Hepatocyte (in vitro differentiated cells): ENCODE data around the gene TSHZ1.

Source experiments
- EZH2 ChIP-seq: fragments of 200-600 bp; sonication (generic); IDR thresholded peaks from 2 replicates; pipeline ENCODE4 v1.6.1; 2016; ENCODE audit warnings: antibody characterized with exemption, mild to moderate bottlenecking, borderline replicate concordance
- TF ChIP-seq, protein P1 (sequence below): fragments of 200-600 bp; sonication (generic); IDR thresholded peaks from 2 replicates; pipeline ENCODE4 v1.5.1; 2016; ENCODE audit warnings: antibody characterized with exemption, mild to moderate bottlenecking; ENCODE audit not compliant: poor library complexity

DNA sequence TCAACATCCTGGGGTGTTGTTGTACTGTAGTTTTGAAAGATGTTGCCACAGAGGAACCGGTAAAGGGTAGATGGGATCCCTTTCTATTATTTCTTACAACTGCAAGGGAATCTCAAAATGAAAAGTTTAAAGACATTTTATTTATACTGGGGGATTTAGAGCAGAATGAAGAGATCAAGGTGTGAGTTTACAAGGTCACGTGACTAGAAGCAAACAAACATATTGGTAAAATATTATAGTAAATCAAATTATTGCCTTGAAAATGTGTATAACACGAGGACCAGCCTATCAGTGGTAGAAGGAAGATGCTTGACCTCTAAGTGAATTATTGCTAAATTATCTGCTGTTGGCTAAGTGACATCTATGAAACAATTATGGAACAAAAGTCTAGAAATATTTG is 119.7 kb downstream of the TSHZ1 start:
- TF ChIP-seq, protein P1, sequence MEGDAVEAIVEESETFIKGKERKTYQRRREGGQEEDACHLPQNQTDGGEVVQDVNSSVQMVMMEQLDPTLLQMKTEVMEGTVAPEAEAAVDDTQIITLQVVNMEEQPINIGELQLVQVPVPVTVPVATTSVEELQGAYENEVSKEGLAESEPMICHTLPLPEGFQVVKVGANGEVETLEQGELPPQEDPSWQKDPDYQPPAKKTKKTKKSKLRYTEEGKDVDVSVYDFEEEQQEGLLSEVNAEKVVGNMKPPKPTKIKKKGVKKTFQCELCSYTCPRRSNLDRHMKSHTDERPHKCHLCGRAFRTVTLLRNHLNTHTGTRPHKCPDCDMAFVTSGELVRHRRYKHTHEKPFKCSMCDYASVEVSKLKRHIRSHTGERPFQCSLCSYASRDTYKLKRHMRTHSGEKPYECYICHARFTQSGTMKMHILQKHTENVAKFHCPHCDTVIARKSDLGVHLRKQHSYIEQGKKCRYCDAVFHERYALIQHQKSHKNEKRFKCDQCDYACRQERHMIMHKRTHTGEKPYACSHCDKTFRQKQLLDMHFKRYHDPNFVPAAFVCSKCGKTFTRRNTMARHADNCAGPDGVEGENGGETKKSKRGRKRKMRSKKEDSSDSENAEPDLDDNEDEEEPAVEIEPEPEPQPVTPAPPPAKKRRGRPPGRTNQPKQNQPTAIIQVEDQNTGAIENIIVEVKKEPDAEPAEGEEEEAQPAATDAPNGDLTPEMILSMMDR = no peak
- TF ChIP-seq EZH2 = no peak
